ENCODE data around the gene SLC35B3.
"Not testable (repeated sequence)": the region's sequence is repeated elsewhere in the genome, so short reads cannot be mapped to it uniquely, and the experiment has no call there.

The SLC35B3 gene

DNA sequence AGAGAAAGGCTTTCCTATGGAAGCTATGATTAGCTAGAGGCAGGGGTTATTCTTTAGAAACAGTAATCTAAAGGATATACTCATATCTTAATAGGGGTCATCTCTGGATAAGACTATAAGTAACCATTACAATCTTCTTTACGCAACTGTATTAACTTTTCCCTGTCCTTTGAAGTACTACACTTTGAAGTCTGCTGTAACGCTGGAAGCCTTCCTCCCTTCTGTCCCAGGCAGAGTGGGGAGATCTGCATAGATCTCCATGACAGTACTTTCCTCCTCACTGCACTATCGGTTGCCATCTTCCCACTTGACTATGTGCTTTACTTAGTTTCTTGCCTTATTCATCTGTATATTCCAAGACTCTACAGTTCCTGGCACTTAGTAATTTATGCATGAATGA is 20.1 kb downstream of the SLC35B3 start:
- no peak overlapping the region for H3K4me3 ChIP-seq (ENCODE audit: low read depth, low read length)
- H3K9me3 ChIP-seq (ENCODE audit: control insufficient read depth, insufficient read depth, low read depth, low read length) = peaks cover 3% of the 10 kb centered on the region; the same call in 1 of the 2 replicates
- peaks cover 6% of the 10 kb centered on the region; the same call in 1 of the 2 replicates for H3K4me1 ChIP-seq (ENCODE audit: control insufficient read depth, insufficient read depth, low read length)
- H3K36me3 ChIP-seq (ENCODE audit: control insufficient read depth, insufficient read depth, low read length) = peaks cover 35% of the 10 kb centered on the region
- H3K9ac ChIP-seq (ENCODE audit: low read length) = no peak overlapping the region
- H3K27me3 ChIP-seq (ENCODE audit: control insufficient read depth, insufficient read depth, low read length) = no peaks in the 10 kb centered on the region
- H3K27ac ChIP-seq (ENCODE audit: low read depth, low read length) = no peak overlapping the region

DNA sequence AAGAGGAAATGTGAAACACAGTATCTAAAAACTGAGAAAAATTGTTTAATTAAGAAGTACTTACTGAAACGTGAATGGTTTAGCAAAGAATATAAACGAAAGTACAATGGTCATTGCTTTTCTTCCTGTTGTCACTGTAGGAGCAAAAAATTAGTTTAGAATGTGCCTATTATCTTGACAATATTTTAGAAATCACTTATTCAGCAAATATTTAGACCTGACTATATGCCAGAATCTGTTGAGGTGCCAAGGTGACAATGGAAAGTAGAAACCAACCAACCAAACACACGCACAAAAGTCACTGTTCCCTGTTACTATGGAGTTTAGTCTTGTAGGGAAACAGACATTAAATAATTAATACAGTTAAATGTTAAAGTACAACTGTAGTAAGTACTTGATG is 20.5 kb downstream of the SLC35B3 start:
- Histone ChIP-seq H3K36me3 (ENCODE audit: control insufficient read depth, insufficient read depth, low read length) (peaks cover 39% of the 10 kb centered on the region), H3K9ac (ENCODE audit: low read length) (no peak overlapping the region), H3K9me3 (ENCODE audit: control insufficient read depth, insufficient read depth, low read depth, low read length) (peaks cover 3% of the 10 kb centered on the region; the same call in 1 of the 2 replicates), H3K27ac (ENCODE audit: low read depth, low read length) (no peak overlapping the region), H3K27me3 (ENCODE audit: control insufficient read depth, insufficient read depth, low read length) (no peaks in the 10 kb centered on the region), H3K4me3 (ENCODE audit: low read depth, low read length) (no peak overlapping the region), H3K4me1 (ENCODE audit: control insufficient read depth, insufficient read depth, low read length) (peaks cover 2% of the 10 kb centered on the region; the same call in 1 of the 2 replicates)

DNA sequence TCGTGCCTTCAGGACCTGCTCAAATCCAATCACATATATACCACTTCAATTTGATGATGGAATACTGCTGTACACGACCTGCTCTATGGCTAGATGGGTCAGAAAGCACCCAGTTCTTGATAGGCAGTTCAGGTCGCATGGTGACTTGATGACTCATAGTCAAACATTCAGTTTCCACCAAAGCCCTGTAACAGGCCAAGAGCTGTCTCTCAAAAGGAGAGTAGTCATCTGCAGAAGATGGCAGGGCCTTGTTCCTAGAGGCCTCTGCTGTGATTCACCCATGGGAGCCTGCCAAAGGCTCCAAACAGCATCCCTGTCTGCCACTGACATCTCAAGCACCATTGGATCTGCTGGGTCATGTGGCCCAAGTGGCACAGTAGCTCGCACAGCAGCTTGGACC is 29.4 kb downstream of the SLC35B3 start:
- H3K9me3 ChIP-seq (ENCODE audit: control insufficient read depth, insufficient read depth, low read depth, low read length); H3K4me1 ChIP-seq (ENCODE audit: control insufficient read depth, insufficient read depth, low read length); H3K4me3 ChIP-seq (ENCODE audit: low read depth, low read length); H3K9ac ChIP-seq (ENCODE audit: low read length); H3K27ac ChIP-seq (ENCODE audit: low read depth, low read length); H3K36me3 ChIP-seq (ENCODE audit: control insufficient read depth, insufficient read depth, low read length); H3K27me3 ChIP-seq (ENCODE audit: control insufficient read depth, insufficient read depth, low read length): not testable (repeated sequence)

DNA sequence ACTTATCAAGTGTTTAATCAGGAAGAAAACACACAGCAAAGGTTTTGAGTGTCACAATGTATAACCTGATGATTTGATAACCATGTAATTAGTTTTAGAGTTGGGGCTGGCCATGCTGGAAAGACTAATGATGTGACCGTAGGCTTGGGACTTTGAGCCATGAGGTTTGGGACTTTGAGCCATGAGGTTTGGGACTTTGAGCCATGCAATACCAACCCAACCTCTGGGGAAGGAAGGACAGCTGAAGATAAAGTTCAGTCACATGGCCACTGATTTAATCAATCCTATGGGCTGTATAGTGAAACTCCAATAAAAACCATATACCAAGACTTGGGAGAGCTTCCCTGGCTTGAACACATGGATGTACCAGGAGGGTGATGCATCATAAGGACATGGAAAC is 32.8 kb downstream of the SLC35B3 start:
- Histone ChIP-seq H3K27ac (ENCODE audit: low read depth, low read length) (no peak overlapping the region), H3K4me1 (ENCODE audit: control insufficient read depth, insufficient read depth, low read length) (no peaks in the 10 kb centered on the region), H3K4me3 (ENCODE audit: low read depth, low read length) (no peak overlapping the region), H3K9me3 (ENCODE audit: control insufficient read depth, insufficient read depth, low read depth, low read length) (no peaks in the 10 kb centered on the region), H3K9ac (ENCODE audit: low read length) (no peak overlapping the region), H3K36me3 (ENCODE audit: control insufficient read depth, insufficient read depth, low read length) (no peaks in the 10 kb centered on the region), H3K27me3 (ENCODE audit: control insufficient read depth, insufficient read depth, low read length) (no peaks in the 10 kb centered on the region)

DNA sequence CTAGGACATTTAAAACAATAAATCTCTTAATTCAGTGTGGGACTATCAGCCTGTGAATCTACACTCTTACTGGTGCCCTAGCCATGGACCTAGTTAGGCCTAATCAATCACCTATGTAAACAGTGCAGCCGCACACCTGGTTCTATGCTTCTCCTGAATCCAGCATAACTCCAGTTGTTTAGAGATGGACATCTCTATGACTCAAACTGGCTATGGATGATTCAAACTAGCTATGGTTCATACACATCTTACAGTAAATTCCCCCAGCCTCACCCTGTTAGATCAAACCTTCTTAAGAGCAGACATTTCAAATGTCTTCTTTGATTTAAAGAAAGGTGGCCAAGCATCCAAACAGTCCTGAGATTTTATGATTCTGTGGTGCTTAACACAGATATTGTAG is 34.7 kb downstream of the SLC35B3 start:
- no peak overlapping the region for H3K4me3 ChIP-seq (ENCODE audit: low read depth, low read length)
- no peaks in the 10 kb centered on the region for H3K4me1 ChIP-seq (ENCODE audit: control insufficient read depth, insufficient read depth, low read length)
- H3K27ac ChIP-seq (ENCODE audit: low read depth, low read length) = no peak overlapping the region
- H3K9me3 ChIP-seq (ENCODE audit: control insufficient read depth, insufficient read depth, low read depth, low read length) = no peaks in the 10 kb centered on the region
- H3K36me3 ChIP-seq (ENCODE audit: control insufficient read depth, insufficient read depth, low read length) = no peaks in the 10 kb centered on the region
- H3K27me3 ChIP-seq (ENCODE audit: control insufficient read depth, insufficient read depth, low read length) = no peaks in the 10 kb centered on the region
- no peak overlapping the region for H3K9ac ChIP-seq (ENCODE audit: low read length)

DNA sequence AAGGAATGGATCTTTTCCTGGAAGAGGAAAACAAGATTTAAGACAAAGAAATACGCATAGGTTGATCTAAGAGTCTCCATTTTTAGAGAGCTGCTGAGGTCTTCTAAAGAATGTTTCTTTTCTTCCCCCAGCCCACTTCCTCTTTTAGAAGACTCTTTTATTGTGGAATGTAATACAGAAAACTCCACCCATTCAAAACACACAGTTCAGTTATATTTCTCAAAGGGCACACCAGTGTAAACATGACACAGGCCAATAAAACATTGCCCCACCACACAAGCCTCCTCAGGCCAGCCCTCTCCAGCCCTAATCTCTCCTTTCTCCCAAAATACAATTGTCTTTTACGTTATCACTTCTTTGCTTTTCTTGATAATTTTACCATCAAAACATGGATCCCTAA is 42.8 kb downstream of the SLC35B3 start:
- Histone ChIP-seq H3K9me3 (ENCODE audit: control insufficient read depth, insufficient read depth, low read depth, low read length) (no peaks in the 10 kb centered on the region), H3K4me3 (ENCODE audit: low read depth, low read length) (no peak overlapping the region), H3K27me3 (ENCODE audit: control insufficient read depth, insufficient read depth, low read length) (no peaks in the 10 kb centered on the region), H3K36me3 (ENCODE audit: control insufficient read depth, insufficient read depth, low read length) (no peaks in the 10 kb centered on the region), H3K27ac (ENCODE audit: low read depth, low read length) (no peak overlapping the region), H3K9ac (ENCODE audit: low read length) (no peak overlapping the region), H3K4me1 (ENCODE audit: control insufficient read depth, insufficient read depth, low read length) (no peaks in the 10 kb centered on the region)

DNA sequence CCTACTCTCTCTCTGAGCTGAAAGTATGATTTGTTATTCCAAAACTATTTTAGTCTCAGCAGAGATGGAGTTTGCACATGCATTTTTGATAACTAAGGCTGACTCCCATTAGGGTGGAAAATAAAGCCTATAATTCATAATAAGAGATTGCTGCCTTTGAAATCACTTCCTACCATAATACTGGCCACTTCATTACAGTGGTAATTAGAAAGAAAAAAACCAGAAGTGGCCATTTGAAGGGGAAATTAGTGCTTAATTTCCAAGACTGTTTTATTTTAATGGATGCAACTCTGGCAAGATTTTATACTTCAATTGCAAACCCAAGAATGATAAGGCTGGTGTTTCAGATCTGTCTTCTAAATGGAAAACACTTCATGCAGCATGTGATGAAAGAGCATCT is 43.4 kb downstream of the SLC35B3 start:
- Histone ChIP-seq H3K27me3 (ENCODE audit: control insufficient read depth, insufficient read depth, low read length) (no peaks in the 10 kb centered on the region), H3K4me1 (ENCODE audit: control insufficient read depth, insufficient read depth, low read length) (no peaks in the 10 kb centered on the region), H3K27ac (ENCODE audit: low read depth, low read length) (no peak overlapping the region), H3K9ac (ENCODE audit: low read length) (no peak overlapping the region), H3K4me3 (ENCODE audit: low read depth, low read length) (no peak overlapping the region), H3K36me3 (ENCODE audit: control insufficient read depth, insufficient read depth, low read length) (no peaks in the 10 kb centered on the region), H3K9me3 (ENCODE audit: control insufficient read depth, insufficient read depth, low read depth, low read length) (no peaks in the 10 kb centered on the region)

DNA sequence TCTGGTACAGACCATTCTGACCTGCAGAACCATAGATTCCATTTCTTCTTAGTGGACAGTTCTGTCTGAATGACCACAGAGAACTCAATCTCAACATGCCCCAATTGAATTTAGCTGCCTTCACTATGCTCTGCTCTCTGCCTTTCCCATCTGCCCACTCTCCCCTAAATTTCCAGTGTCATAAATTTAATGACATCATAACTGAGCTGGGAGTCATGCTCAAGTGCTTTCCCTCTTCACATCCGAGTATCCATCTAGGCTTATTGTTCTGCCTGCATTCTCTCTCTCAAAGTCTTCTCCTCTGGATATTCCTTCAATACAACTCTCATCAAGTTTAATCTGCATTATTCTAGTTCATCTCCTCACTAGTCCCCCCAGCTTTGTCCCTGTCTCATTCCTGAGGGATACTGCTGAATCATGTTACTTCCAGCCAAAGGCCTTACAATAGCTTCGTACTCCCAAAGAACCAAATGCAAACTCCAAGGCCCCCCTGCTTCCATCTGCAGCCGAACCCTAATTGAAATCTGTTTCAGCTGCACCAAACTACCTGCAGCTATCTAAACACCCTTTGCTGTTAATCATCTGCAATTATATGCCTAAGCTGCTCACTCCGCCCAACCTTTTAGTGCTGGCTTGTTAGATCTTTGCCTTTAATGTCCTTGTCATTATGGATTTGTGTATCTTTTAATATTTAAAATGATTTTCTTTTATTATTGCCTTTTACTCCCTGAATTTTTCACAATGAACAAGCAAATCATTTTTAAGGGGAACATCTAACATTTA is 46.1 kb downstream of the SLC35B3 start:
- Histone ChIP-seq H3K9ac (ENCODE audit: low read length) (no peak overlapping the region), H3K4me1 (ENCODE audit: control insufficient read depth, insufficient read depth, low read length) (peaks cover 4% of the 10 kb centered on the region; the same call in 1 of the 2 replicates), H3K36me3 (ENCODE audit: control insufficient read depth, insufficient read depth, low read length) (no peaks in the 10 kb centered on the region), H3K9me3 (ENCODE audit: control insufficient read depth, insufficient read depth, low read depth, low read length) (no peaks in the 10 kb centered on the region), H3K27me3 (ENCODE audit: control insufficient read depth, insufficient read depth, low read length) (no peaks in the 10 kb centered on the region), H3K4me3 (ENCODE audit: low read depth, low read length) (no peak overlapping the region), H3K27ac (ENCODE audit: low read depth, low read length) (no peak overlapping the region)

DNA sequence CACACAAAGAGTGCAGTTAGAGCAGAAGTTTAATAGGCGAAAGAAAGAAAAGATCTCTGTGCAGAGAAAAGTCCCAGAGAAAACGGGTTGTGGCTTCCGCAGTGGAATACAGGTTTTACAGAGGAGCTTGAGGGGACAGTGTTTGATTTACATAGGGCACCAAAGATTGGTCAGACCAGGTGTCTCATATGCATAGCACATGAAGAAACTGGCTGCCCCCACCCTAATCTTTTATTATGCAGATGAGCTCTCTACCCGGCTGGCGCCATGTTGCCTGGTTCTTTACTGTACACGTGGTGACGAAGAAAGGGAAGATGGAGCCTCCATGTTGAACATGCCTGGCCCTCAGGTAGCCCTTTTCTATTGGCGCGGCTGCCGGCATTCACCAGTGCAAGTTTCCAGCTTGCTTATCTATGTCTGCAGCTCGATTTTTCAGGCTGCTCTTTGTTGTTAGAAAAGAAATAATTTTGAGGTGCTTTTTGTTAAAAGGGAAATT is 47.4 kb downstream of the SLC35B3 start:
- H3K27me3 ChIP-seq (ENCODE audit: control insufficient read depth, insufficient read depth, low read length) = no peaks in the 10 kb centered on the region
- no peak overlapping the region for H3K4me3 ChIP-seq (ENCODE audit: low read depth, low read length)
- H3K36me3 ChIP-seq (ENCODE audit: control insufficient read depth, insufficient read depth, low read length) = no peaks in the 10 kb centered on the region
- H3K9ac ChIP-seq (ENCODE audit: low read length) = no peak overlapping the region
- no peak overlapping the region for H3K27ac ChIP-seq (ENCODE audit: low read depth, low read length)
- H3K4me1 ChIP-seq (ENCODE audit: control insufficient read depth, insufficient read depth, low read length) = peaks cover 16% of the 10 kb centered on the region
- H3K9me3 ChIP-seq (ENCODE audit: control insufficient read depth, insufficient read depth, low read depth, low read length) = no peaks in the 10 kb centered on the region

DNA sequence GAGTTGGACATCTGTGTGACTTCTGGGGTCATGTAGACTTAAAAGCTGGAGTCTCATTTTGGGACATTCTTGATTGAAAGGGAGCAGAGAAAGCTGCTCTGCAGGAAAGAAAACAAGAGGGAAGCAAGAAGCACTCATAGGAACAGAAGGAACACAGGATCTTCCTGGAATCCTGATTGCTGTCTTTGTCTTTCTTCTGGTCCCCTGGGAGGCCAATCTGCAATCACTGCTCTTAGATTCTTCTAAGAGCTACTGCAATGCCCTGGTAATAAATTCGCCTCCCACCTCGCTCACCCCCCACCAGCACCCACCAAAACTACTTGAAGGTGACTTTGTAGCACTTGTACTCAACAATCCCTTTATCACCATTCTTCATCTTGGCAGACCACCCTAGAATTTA is 51.8 kb downstream of the SLC35B3 start:
- Histone ChIP-seq H3K9ac (ENCODE audit: low read length) (no peak overlapping the region), H3K9me3 (ENCODE audit: control insufficient read depth, insufficient read depth, low read depth, low read length) (no peaks in the 10 kb centered on the region), H3K27ac (ENCODE audit: low read depth, low read length) (peak overlapping the region; percentile 71; the same call in 1 of the 2 replicates), H3K4me1 (ENCODE audit: control insufficient read depth, insufficient read depth, low read length) (peaks cover 23% of the 10 kb centered on the region), H3K4me3 (ENCODE audit: low read depth, low read length) (no peak overlapping the region), H3K36me3 (ENCODE audit: control insufficient read depth, insufficient read depth, low read length) (no peaks in the 10 kb centered on the region), H3K27me3 (ENCODE audit: control insufficient read depth, insufficient read depth, low read length) (no peaks in the 10 kb centered on the region)

DNA sequence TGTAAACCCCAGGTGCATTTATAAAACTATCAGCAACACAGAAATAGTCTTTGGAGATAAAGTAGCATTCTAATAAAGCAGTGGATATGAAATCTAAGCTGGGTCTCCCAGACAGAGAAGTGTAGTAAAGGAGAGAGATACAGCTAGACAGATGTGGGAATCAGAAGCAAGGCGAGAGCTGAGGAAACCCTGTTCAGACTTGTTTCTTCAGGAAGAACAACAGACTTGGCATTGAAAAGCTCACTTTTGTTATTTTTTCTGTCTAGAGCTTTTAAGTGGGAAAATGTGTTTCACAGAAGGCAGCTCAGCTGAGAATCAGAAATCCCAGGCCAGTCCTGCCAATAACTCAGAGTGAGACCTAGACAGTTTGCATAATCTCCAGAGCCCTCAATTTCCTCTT is 52.9 kb downstream of the SLC35B3 start:
- peaks cover 23% of the 10 kb centered on the region for H3K4me1 ChIP-seq (ENCODE audit: control insufficient read depth, insufficient read depth, low read length)
- no peak overlapping the region for H3K4me3 ChIP-seq (ENCODE audit: low read depth, low read length)
- H3K9ac ChIP-seq (ENCODE audit: low read length) = no peak overlapping the region
- no peaks in the 10 kb centered on the region for H3K9me3 ChIP-seq (ENCODE audit: control insufficient read depth, insufficient read depth, low read depth, low read length)
- H3K36me3 ChIP-seq (ENCODE audit: control insufficient read depth, insufficient read depth, low read length) = no peaks in the 10 kb centered on the region
- no peaks in the 10 kb centered on the region for H3K27me3 ChIP-seq (ENCODE audit: control insufficient read depth, insufficient read depth, low read length)
- no peak overlapping the region for H3K27ac ChIP-seq (ENCODE audit: low read depth, low read length)

All from HUES6 (cell line).